ENCODE data around the gene SYNGR1. TPM values are rescaled to one million over a fixed set of nuclear protein-coding genes. Genes with fewer than 3 reads are reported as not detected.
"Not testable (repeated sequence)": the region's sequence is repeated elsewhere in the genome, so short reads cannot be mapped to it uniquely, and the experiment has no call there.

The SYNGR1 gene
- total RNA-seq, 2 donors from 2014 or later = 12.8 to 15.2 TPM

DNA sequence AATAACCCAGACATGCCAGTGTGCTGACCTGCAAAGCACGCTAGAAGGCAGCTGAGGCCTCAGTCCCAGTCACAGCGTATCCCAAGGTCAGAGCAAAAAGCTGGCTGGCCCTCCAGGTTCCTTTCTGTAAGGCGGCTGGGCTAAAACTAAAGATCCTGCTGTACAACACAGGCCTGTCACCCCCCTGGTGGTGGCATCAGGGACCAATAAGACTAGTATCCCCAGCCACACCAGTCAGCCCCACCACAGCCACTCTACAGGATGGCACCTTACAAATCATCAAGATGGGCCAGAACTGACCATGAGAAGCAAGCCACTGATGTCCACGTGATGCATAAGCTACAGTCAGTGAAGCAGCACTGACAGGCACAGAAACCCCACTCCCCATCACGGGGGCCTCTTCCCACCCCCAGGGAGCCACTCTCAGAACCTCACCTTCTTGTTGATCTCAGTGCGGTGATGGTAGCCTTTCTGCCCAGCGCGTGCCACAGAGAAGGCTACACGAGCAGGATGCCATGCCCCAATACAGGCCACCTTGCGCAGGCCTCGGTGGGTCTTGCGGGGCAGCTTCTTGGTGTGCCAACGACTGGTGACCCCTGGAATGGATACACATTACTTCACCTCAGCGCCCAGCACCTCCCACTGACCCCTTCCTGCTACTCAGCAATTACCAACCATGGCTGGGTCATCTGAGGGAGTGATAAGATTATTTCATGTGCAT is 35.4 kb upstream of the SYNGR1 start:
- intact Hi-C loops (cut with DNase I) = no loop called here
- DNase-seq (ENCODE audit: low spot score) = no peak

DNA sequence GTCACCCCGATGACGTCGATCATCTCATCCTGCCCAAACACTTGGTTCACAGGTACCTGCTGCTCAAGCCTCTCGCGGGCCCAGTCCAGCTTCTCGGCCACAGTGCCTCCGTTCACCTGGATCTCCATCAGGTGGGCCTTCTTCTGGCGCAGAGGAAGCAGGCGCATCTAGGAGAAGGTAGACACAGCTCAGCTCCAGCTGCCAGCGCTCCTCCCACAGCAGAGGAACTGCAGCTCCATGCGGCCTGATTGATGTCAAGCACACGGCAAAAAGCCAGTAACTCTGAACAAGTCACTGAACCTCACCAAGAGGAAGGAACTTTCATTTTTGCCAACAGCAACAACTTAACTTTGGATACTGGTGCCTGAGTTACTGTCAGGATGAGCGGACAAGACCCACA is 34.4 kb upstream of the SYNGR1 start:
- intact Hi-C loops (cut with DNase I) = no loop called here
- DNase-seq (ENCODE audit: low spot score) = no peak

DNA sequence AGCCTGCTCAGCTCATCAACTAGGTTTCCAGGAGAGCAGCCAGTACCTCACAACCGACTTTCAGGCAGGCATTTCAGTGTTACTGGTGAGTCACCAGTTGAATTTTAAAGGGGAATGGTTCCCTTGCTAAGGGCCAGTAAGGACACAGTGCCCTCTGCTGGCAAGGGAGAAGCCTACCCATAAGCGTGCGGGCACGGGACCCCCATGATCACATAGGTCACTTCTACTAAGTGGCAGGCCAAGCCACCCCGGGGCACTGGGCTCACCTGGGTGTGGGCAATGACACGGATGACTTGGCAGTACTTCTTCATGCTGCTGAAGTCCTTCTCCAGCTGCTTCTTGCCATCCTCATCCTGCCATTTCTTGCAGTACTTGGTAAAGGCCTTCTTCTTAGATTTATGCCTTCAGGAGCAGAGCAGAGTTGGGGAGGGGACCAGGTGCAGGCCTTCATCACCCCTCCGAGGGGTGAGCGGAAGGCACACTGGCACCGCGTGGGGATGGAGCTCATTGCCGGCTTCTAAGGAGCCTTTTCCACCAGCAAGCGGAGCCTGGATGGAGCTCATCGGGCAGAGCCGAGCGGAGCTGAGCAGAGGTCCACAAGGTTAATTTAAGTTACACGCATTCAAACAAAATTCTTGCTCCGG is 33.2 kb upstream of the SYNGR1 start:
- DNase-seq (ENCODE audit: low spot score) = peak; percentile 91
- intact Hi-C loops (cut with DNase I) = loop anchor here in 1 of 2 donors (2.0 kb wide), 1 partner anchor 146 kb away; no protein-coding TSS in a partner anchor

DNA sequence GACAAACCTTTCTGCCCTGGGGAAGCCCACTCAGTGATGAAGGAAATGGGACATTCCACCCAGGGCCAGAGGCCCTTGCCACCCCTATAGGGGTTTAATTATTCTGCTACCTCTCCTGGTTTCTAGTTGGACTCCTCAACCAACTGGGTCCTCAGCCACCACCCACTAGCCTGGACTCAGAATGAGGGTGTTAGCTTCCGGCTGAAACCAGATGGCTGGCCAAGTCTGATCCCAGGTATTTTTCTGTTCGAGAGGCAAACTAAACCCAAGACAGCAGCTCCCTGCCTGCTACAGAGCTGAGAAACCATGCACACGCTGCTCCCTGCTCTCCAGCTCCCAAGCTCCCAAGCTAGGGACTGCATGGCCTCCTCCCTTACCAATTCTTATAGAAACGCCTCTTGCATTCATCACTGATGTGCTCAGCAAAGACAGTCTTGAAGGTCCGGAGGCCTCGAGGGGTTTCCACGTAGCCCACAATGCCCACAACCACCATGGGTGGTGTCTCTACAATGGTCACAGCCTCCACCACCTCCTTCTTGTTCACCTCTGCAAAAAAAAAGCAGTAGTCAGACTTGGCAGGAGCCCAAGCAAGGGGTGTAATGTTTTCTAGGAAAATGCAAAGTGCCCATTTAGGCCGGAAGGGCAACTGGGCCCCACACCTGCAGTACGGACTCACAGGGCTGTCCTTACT is 32.6 kb upstream of the SYNGR1 start:
- intact Hi-C loops (cut with DNase I) = loop anchor here in 1 of 2 donors (2.0 kb wide), 1 partner anchor 146 kb away; no protein-coding TSS in a partner anchor
- no peak for DNase-seq (ENCODE audit: low spot score)

DNA sequence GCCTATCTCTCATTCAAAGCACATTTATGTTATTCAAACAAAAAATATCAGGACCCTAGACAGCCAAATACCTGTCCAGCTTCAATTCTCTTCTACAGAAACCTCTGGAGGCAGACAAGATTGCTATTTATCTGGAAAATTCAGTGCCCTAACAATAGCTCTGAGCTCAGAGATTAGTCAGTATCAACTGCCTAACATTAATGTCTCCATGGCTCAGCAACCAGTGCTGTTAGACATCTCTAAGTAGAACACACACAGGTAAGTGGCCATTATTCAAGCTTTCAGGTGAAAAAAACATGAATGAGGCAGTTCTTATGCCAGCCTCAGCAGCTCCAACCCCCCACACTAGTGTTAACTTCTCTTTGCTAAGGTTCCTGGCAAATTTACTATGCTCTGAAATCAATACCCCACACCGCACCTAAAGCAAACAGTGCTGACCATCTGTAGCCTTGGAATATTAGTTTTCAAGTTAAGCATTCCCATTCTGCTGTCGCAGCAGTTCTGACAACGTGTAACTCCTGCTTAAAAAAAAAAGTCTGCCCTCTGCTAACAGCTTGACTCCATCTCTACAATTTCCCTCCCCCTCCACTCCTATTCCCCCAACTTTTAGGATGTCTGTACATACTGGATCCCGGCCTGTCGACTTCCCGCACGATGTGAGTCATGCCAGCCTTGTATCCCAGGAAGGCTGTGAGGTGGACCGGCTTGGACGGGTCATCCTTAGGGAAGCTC is 31.9 kb upstream of the SYNGR1 start:
- DNase-seq (ENCODE audit: low spot score) = no peak
- intact Hi-C loops (cut with DNase I) = loop anchor here in 1 of 2 donors (2.0 kb wide), 1 partner anchor 147 kb away; no protein-coding TSS in a partner anchor

DNA sequence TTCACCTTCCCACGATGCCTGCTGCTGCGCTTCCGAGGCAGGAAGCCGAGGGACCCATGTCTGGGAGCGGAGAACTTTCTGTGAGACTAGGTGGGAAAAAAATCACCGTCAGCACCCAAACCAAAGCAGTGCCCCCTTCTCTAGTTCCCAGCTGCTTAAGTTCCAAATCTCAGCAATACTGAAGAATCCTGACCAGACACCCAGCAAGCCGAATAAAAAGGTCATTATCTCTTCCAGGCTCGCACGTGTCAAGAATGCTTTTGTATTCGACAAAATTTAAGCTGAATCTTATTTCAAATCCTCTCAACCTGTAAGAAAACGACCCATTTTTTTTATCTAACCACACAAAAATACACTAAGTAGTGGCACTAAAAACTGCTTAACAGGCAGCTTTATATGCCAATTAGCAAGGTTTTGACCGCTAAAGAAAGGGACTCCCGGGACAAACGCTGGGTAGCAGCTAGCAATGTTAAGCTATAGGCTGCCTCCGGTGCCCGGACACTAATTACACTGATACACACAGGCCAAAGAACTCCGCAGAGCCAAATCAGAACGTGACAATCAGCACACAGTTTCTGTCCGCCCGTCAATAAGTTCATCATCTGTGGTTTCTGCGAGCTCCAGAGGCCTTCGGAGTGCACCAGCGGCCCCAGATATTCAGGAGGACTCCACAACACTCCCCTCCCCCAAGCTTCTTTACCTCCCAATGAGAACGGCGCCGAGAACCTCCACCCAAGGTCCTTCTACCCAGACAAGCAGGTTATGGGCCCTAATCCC is 31.1 kb upstream of the SYNGR1 start:
- intact Hi-C loops (cut with DNase I) = no loop called here
- DNase-seq (ENCODE audit: low spot score) = no peak

DNA sequence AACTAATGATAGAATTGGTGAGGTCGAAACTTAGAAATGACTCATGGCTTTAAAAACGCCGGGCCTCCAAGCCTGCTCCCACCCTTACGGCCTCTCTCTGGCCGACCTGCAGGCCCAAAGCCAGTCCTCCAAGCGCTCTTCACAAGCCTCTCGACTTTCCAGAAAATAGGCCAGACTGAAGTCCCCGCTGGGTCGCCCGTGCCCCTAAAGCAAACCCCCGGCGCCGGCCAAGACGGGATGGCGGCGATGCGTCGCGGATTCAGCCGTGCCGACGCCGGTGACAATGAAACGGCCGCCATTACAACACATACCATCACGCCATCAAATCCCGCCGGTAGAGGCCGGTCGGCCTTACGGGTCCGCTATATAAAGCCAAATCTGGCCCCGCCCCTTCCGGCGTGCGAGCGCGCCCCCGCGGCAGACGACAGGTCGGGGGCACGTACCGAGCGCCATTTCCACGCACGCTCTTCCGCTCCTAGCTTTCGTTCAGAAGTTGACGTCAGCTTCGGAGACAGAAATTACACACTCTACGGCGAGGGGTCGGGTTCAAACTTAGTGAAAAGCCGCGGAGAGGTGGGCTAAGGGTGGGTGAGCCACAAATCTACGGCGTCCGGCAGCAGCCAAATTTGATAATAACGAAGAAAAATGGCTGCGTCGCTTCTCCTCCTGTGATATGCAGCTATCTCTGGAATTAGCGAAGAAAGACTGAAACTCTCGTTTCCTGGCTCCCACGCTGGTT is 30.3 kb upstream of the SYNGR1 start, which contains the start of gene RPL3:
Gene RPL3 (minus strand): TSS at position 340 of the 739 bp plus-strand sequence. CDS start 26 bp downstream, at position 314.
- intact Hi-C loops (cut with DNase I) = loop anchor here in 1 of 2 donors (1.0 kb wide), 1 partner anchor 25 kb away; no protein-coding TSS in a partner anchor
- DNase-seq (ENCODE audit: low spot score) = peak; percentile 99

DNA sequence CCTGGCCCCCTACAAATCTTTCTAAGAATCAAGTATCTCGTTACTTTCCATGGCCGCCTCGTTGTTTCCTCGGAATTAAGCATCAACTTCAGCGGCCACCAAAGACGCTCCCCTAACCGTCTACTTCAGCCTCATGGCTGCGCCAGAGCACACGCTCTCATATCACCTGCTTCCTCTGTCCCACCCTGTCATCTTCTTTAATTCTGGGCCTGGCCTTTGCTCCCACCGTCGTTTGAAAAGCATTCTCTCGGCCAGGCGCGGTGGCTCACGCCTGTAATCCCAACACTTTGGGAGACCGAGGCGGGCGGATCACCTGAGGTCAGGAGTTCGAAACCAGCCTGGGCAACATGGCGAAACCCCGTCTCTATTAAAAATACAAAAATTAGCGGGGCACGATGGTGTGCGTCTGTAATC is 29.2 kb upstream of the SYNGR1 start:
- intact Hi-C loops (cut with DNase I) = loop anchor here in 1 of 2 donors (1.0 kb wide), 1 partner anchor 24 kb away; no protein-coding TSS in a partner anchor
- DNase-seq (ENCODE audit: low spot score) = not testable (repeated sequence)

DNA sequence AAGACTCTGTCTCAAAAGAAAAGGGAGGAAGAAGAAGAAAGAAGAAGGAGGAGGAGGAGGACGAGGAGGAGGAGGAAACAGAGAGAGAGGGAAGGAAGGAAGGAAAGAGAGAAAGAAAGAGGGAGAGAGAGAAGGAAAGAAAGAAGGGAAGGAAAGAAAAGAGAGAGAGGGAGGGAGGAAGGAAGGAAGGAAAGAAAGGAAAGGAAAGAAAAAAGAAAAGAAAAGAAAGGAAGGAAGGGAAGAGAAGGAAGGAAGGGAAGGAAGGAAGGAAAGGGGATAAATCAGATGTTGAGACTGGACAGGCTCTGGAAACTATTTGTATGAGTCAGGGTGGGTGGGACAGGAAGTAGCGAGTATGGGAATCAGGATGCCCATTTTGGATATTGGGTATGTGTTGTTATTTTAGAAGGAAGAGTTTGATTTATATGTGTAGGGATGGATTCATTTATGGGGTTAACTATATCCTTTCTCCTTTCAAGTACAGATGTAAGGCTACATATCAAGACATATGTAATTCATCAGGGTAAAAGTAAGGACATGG is 24.3 kb upstream of the SYNGR1 start:
- intact Hi-C loops (cut with DNase I) = no loop called here
- no peak for DNase-seq (ENCODE audit: low spot score)

DNA sequence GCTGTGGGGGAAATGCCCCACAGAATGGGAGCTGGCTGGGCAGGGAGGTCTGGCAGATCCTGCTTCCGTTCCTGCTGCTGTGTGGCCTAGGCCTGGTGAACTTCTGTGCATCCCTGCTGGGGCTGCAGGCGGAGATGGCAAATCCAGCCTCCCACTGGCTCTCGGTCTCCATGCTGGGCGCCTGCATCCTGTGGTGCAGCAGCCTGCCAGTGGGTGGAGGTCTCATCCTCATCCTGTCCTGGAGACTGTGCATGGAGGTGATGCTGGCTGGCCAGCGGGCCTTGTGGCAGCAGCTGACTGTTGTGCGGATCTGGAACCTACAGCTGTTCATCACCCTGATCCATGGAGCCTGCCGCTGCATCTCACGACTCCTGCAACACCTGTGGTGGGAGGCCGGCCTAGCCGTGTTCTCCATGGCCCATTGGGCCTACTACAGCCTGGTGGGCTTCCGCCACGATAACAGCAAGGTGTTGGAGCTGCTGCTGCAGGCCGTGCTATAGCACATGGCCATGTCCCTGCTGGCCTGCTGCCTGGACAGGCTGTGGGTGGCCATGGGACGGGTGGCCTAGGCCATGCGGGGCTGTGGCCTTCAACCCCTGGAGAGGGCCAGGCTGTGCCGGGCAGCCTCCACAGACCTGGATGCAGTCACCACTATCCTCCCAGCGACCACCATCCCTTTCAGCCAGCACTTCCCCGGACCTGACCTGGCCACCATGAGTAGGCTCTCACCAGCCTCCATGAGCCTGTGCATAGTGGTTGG is 21.6 kb upstream of the SYNGR1 start:
- intact Hi-C loops (cut with DNase I) = no loop called here
- no peak for DNase-seq (ENCODE audit: low spot score)

DNA sequence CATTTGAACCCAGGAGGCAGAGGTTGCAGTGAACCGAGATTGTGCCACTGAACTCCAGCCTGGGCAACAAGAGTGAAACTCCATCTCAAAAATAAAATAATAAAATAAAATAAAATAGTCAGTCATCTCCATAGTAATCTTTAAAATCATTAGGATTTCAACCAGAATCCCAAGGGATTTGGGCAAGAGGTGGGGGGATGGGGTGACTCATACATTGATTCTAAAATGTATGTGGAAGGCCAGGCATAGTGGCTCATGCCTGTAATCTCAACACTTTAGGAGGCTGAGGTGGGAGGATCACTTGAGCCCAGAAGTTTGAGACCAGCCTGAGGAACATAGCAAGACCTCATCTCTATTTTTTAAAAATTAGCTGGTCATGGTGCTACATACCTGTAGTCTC is 19.2 kb upstream of the SYNGR1 start:
- intact Hi-C loops (cut with DNase I); DNase-seq (ENCODE audit: low spot score): not testable (repeated sequence)

DNA sequence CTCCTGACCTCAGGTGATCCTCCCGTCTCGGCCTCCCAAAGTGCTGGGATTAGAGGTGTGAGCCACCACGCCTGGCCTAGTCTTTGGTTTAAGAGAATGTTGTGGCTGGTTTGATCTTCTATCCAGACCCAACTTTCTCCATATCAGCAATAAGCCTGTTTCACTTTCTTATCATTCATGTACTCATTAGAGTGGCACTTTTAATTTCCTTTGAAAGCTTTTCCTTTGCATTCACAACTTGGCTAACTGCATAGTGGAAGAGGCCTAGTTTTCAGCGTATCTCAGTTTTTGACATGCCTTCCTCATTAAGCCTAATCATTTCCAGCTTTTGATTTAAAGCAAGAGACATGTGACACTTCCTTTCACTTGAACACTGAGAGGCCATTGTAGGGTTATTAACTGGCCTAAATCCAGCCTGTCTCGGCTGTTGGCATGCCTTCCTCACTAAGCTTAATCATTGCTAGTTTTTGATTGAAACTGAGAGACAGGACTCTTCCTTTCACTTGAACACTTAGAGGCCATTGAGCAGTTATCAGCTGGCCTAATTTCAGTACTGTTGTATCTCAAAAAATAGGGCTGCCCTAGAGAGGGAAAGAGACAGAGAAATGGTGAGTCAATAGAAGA is 17.2 kb upstream of the SYNGR1 start:
- intact Hi-C loops (cut with DNase I) = no loop called here
- no peak for DNase-seq (ENCODE audit: low spot score)

DNA sequence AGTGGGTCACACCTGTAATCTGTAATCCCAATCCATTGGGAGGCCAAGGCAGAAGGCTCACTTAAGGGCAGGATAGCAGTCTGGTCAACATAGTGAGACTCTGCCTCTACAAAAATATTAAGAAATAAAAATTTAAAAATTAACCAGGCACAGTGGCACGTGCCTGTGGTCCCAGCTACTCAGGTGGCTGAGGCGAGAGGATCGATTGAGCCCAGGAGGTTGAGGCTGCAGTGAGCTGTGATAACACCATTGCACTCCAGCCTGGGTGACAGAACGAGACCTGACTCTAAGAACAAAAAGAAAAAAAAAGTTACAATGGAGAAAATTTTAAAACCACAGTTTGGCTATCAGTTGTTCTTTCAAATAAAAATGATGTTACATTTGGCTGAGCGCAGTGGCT is 13.4 kb upstream of the SYNGR1 start:
- no peak for DNase-seq (ENCODE audit: low spot score)
- intact Hi-C loops (cut with DNase I) = no loop called here

DNA sequence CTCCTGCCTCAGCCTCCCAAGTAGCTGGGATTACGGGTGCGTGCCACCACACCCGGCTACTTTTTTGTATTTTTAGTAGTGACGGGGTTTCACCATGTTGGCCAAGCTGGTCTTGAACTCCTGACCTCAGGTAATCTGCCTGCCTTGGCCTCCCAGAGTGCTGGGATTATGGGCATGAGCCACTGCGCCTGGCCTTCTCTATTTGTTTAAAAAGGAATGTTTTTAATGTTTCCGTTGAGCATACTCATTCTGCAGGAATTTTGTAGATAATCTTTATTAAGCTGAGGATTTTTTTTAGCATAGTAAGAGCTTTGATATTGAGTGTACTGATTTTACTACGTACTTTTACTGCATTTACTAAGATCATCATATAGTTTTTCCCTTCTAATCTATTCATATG is 10.0 kb upstream of the SYNGR1 start:
- intact Hi-C loops (cut with DNase I); DNase-seq (ENCODE audit: low spot score): not testable (repeated sequence)

DNA sequence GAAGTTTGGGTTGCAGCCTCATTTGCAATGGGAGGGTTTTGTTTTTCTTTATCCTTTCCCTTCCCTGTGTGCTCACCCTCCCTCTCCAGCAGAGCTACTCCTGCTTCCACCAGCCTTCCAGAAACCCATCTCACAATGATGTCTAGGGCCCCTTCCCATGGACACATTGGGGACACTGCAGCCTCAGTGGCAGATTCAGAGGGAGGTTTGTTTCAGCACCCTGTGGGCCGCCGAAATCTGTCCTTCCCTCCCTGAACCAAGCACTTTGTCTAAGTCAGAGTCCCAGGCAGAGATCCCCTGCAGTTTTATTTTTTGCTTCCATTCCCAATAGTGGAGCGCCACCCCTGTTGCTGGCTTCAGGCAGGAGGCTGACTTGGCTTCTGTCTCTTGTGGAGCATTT is 8.6 kb upstream of the SYNGR1 start:
- intact Hi-C loops (cut with DNase I) = no loop called here
- DNase-seq (ENCODE audit: low spot score) = no peak

DNA sequence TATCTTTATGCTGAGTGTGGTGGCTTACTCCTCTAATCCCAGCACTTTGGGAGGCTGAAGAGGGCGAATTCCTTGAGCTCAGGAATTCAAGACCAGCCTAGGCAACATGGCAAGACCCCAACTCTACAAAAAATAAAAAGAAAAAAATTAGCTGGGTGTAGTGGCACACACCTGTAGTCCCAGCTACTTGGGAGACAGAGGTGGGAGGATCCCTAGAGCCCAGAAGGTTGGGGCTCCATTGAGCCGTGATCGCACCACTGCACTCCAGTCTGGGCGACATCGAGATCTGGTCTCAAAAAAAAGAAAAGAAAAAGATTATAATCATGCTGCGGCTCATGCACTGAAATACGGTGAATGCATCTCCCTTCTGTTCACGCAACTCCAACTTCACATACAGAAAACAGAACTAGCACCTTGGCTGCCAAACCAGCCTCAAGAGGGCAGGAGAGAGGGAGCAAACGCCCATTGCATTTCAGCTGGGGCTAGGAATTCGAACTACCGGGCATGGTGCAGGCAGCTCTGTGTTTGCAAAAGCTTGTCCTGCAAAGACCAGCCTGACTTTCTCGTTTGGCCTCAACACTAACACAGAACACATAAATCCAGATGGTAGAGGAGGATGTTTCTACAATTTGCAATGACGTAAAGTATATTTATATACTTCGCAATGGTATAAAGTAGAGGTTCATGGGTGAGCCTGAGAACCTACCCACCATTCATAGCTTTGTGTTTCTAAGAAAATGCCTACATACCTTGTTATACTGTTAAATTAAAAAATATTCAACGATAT is 6.3 kb upstream of the SYNGR1 start:
- no peak for DNase-seq (ENCODE audit: low spot score)
- intact Hi-C loops (cut with DNase I) = loop anchor here in 1 of 2 donors (1.0 kb wide), 1 partner anchor 23 kb away; no protein-coding TSS in a partner anchor

All from posterior vena cava (tissue), 2 donors.